HEK293T (cell line): ENCODE measurements around the gene RAD51B.

Experiments
- FOXK2 ChIP-seq: fragments of 450-650 bp; IDR thresholded peaks from 2 replicates; pipeline ENCODE4 v1.6.1; 2016; ENCODE audit warnings: mild to moderate bottlenecking
- SUZ12 ChIP-seq: fragments of 450-650 bp; IDR thresholded peaks from 2 replicates; pipeline ENCODE4 v1.6.1; 2016; ENCODE audit warnings: mild to moderate bottlenecking
- ZNF384 ChIP-seq: fragments of 450-650 bp; IDR thresholded peaks from 2 replicates; pipeline ENCODE4 v1.6.1; 2016
- TF ChIP-seq, protein P1 (sequence below): fragments of 450-650 bp; IDR thresholded peaks from 2 replicates; pipeline ENCODE4 v1.6.1; 2016

DNA sequence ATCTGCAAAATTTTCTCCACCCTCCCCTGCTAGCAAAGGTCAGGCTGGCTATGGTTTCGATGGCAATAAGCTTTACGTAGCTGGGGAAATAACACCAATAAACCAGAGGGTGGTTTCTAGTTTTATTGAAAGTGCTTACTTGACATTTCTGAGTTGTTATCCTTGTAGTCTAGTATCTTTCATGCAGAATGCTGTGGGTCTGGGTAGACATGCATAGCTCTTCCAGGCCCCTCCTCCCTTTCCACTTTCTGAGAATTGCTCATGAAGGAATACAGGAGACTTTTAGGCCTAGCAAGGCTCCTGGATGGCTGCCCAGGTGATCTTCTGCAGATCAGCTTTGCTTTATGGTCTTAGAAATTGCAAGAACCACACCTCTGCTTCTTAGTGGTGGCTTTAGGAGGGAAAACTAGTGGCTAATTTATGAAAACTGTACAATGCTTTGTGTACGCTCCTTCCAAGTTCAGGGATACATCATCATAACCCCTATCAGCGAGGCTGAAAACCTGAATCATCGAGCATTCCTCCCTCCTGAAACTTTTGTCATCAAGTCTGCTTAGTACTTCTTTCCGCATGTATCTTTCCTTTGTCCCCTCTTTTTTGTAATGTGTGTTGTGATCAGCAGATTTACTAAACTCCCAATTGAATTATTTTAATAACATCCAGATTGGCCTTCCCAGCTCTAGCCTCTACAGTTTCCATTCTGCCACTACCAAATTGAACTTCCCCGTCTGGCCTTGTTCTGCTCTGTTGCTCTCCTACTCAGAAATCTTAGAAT, 473.0 kb downstream of the RAD51B start:
- TF ChIP-seq FOXK2 (no peak), SUZ12 (no peak), ZNF384 (no peak)
- TF ChIP-seq, protein P1, sequence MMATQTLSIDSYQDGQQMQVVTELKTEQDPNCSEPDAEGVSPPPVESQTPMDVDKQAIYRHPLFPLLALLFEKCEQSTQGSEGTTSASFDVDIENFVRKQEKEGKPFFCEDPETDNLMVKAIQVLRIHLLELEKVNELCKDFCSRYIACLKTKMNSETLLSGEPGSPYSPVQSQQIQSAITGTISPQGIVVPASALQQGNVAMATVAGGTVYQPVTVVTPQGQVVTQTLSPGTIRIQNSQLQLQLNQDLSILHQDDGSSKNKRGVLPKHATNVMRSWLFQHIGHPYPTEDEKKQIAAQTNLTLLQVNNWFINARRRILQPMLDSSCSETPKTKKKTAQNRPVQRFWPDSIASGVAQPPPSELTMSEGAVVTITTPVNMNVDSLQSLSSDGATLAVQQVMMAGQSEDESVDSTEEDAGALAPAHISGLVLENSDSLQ, result no peak
